Activated naive CD4-positive, alpha-beta T cell treated with anti-CD3 and anti-CD28 coated beads, Interleukin-2, amount 10 ng/mL, durations not matched to agents 7 days and 5 days (primary cell): ENCODE results near the gene SLFN5.

Source experiments
- CTCF ChIA-PET: fragments of 350-600 bp; sonication (Branson Sonifier 250); formaldehyde crosslinking; loops from one replicate; lab custom pipeline; 2021; ENCODE audit warnings: antibody characterized with exemption; lab: Charles Lee
- DNase-seq: peaks from one replicate; pipeline ENCODE4 v3.0.0-alpha.2; 2020
- H3K27ac Mint-ChIP-seq: one replicate; pipeline ENCODE4 v1.8.0; 2021; ENCODE audit warnings: mild to moderate bottlenecking, moderate library complexity, mixed read lengths
- H3K27me3 Mint-ChIP-seq: one replicate; pipeline ENCODE4 v1.8.0; 2021; ENCODE audit warnings: mild to moderate bottlenecking, mixed read lengths
- H3K36me3 Mint-ChIP-seq: one replicate; pipeline ENCODE4 v1.8.0; 2021; ENCODE audit warnings: mixed read lengths
- H3K4me1 Mint-ChIP-seq: one replicate; pipeline ENCODE4 v1.8.0; 2021; ENCODE audit warnings: mixed read lengths
- H3K4me3 Mint-ChIP-seq: one replicate; pipeline ENCODE4 v1.8.0; 2021; ENCODE audit warnings: mild to moderate bottlenecking, moderate library complexity, mixed read lengths
- H3K9me3 Mint-ChIP-seq: one replicate; pipeline ENCODE4 v1.8.0; 2021; ENCODE audit warnings: mixed read lengths

Gene SLFN5

DNA sequence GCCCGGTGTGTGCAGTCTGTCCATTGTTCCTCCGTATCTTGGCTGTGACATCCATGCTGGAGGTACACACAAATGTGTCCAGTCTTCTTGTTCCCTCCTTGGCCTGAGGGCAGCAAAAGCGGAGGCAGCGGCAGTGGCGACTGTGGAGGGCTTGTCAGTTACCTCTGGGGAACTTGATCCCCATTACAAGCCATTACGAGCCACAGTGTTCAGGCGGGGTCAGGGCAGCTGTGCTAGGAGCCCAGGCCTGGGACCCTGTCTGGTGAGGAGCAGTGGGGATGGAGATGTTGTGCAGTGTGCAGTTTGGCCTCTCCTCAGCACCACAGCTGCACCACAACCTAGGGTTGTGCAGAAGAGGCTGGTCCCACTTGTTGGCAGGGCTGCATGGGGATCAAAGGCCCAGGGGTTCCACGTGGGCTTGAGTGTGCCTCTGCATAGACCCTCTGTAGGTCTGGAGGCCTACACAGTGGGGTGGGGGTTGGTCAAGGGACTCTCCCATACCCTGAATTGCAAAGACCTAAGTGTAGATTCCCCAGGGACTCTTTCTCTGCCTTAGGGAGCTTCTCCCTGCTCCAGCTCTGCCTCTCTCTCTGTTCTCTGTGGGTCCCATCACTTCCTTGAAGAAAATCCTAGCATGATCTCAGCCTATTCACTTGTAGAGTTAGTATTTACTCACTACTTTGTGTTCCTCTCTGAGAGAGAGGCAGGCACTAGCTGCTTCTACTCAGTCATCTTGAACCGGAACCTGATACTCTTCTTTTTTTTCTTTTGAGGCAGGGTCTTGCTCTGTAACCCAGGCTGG lies 71.7 kb downstream of the SLFN5 start:
- Mint-ChIP-seq H3K27me3 (peaks cover 13% of the 10 kb centered on the region), H3K27ac (peak overlapping the region; percentile 19), H3K9me3 (peaks cover 5% of the 10 kb centered on the region), H3K4me3 (peak overlapping the region; percentile 82), H3K36me3 (peaks cover 10% of the 10 kb centered on the region), H3K4me1 (peaks cover 41% of the 10 kb centered on the region)
- CTCF ChIA-PET, result interaction anchor here (1.4 to 5.6 kb wide), 4 partner anchors 12 to 222 kb away, joined by 3 to 86 read pairs (median 8); partner anchors contain the start of gene SLFN12L
- DNase-seq, result no peak

DNA sequence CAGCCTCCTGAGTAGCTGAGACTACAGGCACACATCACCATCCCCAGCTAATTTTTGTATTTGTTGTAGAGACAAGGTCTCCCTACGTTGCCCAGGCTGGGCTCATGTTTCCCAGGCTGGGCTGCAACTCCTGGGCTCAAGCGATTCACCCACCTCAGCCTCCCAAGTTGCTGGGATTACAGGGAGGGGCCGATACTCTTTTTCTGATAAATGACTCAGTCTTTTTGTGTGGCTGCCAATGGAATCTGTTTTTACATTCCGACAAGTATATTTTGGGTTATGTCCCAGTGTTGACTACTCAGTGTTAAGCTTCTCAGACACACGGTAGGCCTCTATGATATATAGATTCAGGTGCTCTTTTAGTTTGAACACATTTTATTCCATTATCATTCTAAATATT lies 72.4 kb downstream of the SLFN5 start:
- Mint-ChIP-seq H3K36me3 (peaks cover 15% of the 10 kb centered on the region), H3K4me3 (no peak overlapping the region), H3K27ac (no peak overlapping the region), H3K27me3 (peaks cover 13% of the 10 kb centered on the region), H3K4me1 (peaks cover 41% of the 10 kb centered on the region), H3K9me3 (peaks cover 7% of the 10 kb centered on the region)
- no peak for DNase-seq
- CTCF ChIA-PET, result interaction anchor here (5.6 kb wide), 1 partner anchor 222 kb away, joined by 86 read pairs; the partner anchor contains the start of gene SLFN12L

DNA sequence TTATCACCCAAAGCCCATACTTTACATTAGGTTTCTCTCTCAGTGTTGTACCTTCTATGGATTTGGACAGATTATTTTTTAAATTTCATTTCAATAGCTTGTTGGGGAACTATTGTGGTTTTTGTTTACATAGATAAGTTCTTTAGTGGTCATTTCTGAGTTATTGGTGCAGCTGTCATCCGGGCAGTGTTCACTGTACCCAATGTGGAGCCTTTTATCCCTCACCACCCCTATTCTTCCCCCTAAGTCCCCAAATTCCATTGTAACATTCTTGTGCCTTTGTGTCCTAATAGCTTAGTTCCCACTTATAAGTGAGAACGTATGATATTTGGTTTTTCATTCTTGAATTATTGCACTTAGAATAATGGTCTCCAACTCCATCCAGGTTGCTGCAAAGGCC lies 73.1 kb downstream of the SLFN5 start:
- Mint-ChIP-seq H3K9me3 (peaks cover 7% of the 10 kb centered on the region), H3K36me3 (peaks cover 15% of the 10 kb centered on the region), H3K4me1 (peaks cover 41% of the 10 kb centered on the region), H3K4me3 (no peak overlapping the region), H3K27me3 (peaks cover 13% of the 10 kb centered on the region), H3K27ac (no peak overlapping the region)
- CTCF ChIA-PET, result no interaction called here
- DNase-seq, result no peak

DNA sequence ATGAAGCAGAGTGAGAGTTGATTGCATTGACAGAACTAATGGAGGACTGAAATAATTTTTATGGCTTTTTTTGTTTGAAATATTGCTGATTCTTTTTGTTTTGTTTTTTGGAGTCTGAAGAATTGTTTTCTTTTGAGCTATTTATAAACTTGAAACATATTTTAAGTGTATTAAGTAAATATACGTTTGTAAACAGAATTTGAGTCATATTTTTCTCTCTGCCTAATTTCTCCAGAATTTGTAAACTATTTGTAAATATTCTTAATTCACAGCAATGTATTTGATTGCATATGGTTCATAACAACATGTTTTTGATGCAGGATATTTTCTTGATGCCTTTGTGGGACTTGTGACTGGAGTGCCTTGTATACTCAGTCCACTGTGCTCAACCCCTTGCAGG lies 79.9 kb downstream of the SLFN5 start:
- H3K9me3 Mint-ChIP-seq, result peaks cover 34% of the 10 kb centered on the region
- peaks cover 48% of the 10 kb centered on the region for H3K36me3 Mint-ChIP-seq
- peaks cover 5% of the 10 kb centered on the region for H3K4me1 Mint-ChIP-seq
- CTCF ChIA-PET, result no interaction called here
- DNase-seq, result no peak
- H3K4me3 Mint-ChIP-seq, result no peak overlapping the region
- H3K27me3 Mint-ChIP-seq, result peaks cover 17% of the 10 kb centered on the region
- H3K27ac Mint-ChIP-seq, result no peak overlapping the region
